Measurements from ENCODE around the gene CDK16.
"Not testable (repeated sequence)": the region's sequence is repeated elsewhere in the genome, so short reads cannot be mapped to it uniquely, and the experiment has no call there.

The CDK16 gene

GRCh38 chrX:47240619-47241018 lies 22.1 kb downstream of the CDK16 start:
- no peak overlapping the region for H3K27ac ChIP-seq
- no peak overlapping the region for H3K4me3 ChIP-seq

- Histone ChIP-seq H3K4me3 (no peak overlapping the region), H3K27ac (no peak overlapping the region)
Measured at GRCh38 chrX:47241201-47242011, 22.9 kb downstream of the CDK16 start.

- Histone ChIP-seq H3K27ac (no peak overlapping the region), H3K4me3 (no peak overlapping the region)
Measured at GRCh38 chrX:47242321-47242720, 23.8 kb downstream of the CDK16 start.

GRCh38 chrX:47243351-47243750 lies 24.9 kb downstream of the CDK16 start:
- Histone ChIP-seq H3K27ac (no peak overlapping the region), H3K4me3 (no peak overlapping the region)

GRCh38 chrX:47244676-47245075 lies 26.2 kb downstream of the CDK16 start:
- Histone ChIP-seq H3K27ac (no peak overlapping the region), H3K4me3 (no peak overlapping the region)

- H3K4me3 ChIP-seq = no peak overlapping the region
Measured at GRCh38 chrX:47245156-47245555, 26.7 kb downstream of the CDK16 start.

GRCh38 chrX:47247206-47247998 lies 28.9 kb downstream of the CDK16 start:
- no peak overlapping the region for H3K4me3 ChIP-seq
- no peak overlapping the region for H3K27ac ChIP-seq

More at GRCh38 chrX:47245156-47245555, 26.7 kb downstream of the CDK16 start:
- no peak overlapping the region for H3K27ac ChIP-seq

GRCh38 chrX:47247999-47248320 lies 29.5 kb downstream of the CDK16 start:
- H3K27ac ChIP-seq = no peak overlapping the region
- no peak overlapping the region for H3K4me3 ChIP-seq

GRCh38 chrX:47248576-47248975 lies 30.1 kb downstream of the CDK16 start:
- H3K27ac ChIP-seq = no peak overlapping the region
- H3K4me3 ChIP-seq = no peak overlapping the region

GRCh38 chrX:47250017-47250347 lies 31.5 kb downstream of the CDK16 start:
- Histone ChIP-seq H3K4me3 (no peak overlapping the region), H3K27ac (no peak overlapping the region)

- not testable (repeated sequence) for H3K4me3 ChIP-seq, H3K27ac ChIP-seq
Measured at GRCh38 chrX:47257620-47258019, 39.1 kb downstream of the CDK16 start.

- H3K4me3 ChIP-seq = no peak overlapping the region
- no peak overlapping the region for H3K27ac ChIP-seq
Measured at GRCh38 chrX:47264483-47265173, 46.1 kb downstream of the CDK16 start.

- no peak overlapping the region for H3K4me3 ChIP-seq
- no peak overlapping the region for H3K27ac ChIP-seq
Measured at GRCh38 chrX:47266643-47267042, 48.2 kb downstream of the CDK16 start.

GRCh38 chrX:47272013-47272408 lies 53.5 kb downstream of the CDK16 start:
- Histone ChIP-seq H3K4me3 (no peak overlapping the region), H3K27ac (no peak overlapping the region)

GRCh38 chrX:47273011-47273730 lies 54.7 kb downstream of the CDK16 start:
- Histone ChIP-seq H3K27ac (no peak overlapping the region), H3K4me3 (no peak overlapping the region)

- Histone ChIP-seq H3K27ac (no peak overlapping the region), H3K4me3 (no peak overlapping the region)
Measured at GRCh38 chrX:47278691-47279090, 60.2 kb downstream of the CDK16 start.
